CD14-positive monocyte (primary cell): ENCODE results near the gene AEBP2. TPM values are rescaled to one million over a fixed set of nuclear protein-coding genes. Genes with fewer than 3 reads are reported as not detected.

Source experiments
- DNase-seq, 3 donors: peaks; one replicate each; pipeline ENCODE4 v3.0.0-alpha.2; 2011 to 2022
- H2AFZ ChIP-seq: 2 replicates; pipeline ENCODE4 v1.6.0; 2012; ENCODE audit warnings: mild to moderate bottlenecking, low read depth, low read length, inconsistent platforms; ENCODE audit not compliant: insufficient read depth, poor library complexity, severe bottlenecking
- H3K27ac ChIP-seq, 2 donors: 1 replicate in 1 of 2; 2 replicates in 1 of 2; pipeline ENCODE4 v1.5.1; 2012 to 2013; ENCODE audit warnings: low read length in 2 of 2, control low read depth in 1 of 2, inconsistent platforms in 1 of 2, low read depth in 1 of 2, mild to moderate bottlenecking in 1 of 2
- H3K27me3 ChIP-seq, 2 donors: one replicate each; pipeline versions ENCODE4 v1.6.0 to v1.6.1; 2011 to 2013; ENCODE audit warnings: low read length in 2 of 2; ENCODE audit not compliant: control insufficient read depth in 2 of 2, insufficient read depth in 2 of 2
- H3K36me3 ChIP-seq, 2 donors: replicated peaks in 1 of 2; 1 replicate in 1 of 2; 2 replicates in 1 of 2; pipeline versions ENCODE4 v1.5.1 to v1.6.1; 2012 to 2013; ENCODE audit warnings: low read length in 2 of 2, control low read depth in 1 of 2, inconsistent platforms in 1 of 2, mild to moderate bottlenecking in 1 of 2; ENCODE audit not compliant: insufficient read depth in 2 of 2, control insufficient read depth in 1 of 2
- H3K4me1 ChIP-seq, 2 donors: 1 replicate in 1 of 2; 2 replicates in 1 of 2; pipeline versions ENCODE4 v1.5.1 to v1.6.1; 2012 to 2013; ENCODE audit warnings: low read length in 2 of 2, control low read depth in 1 of 2, inconsistent platforms in 1 of 2, mild to moderate bottlenecking in 1 of 2, moderate library complexity in 1 of 2; ENCODE audit not compliant: insufficient read depth in 2 of 2, control insufficient read depth in 1 of 2
- H3K4me2 ChIP-seq: replicated peaks from 2 replicates; pipeline ENCODE3; 2012; ENCODE audit warnings: low read length, moderate library complexity, mild to moderate bottlenecking; ENCODE audit not compliant: poor library complexity, severe bottlenecking; ENCODE audit errors: extremely low read depth
- H3K4me3 ChIP-seq, 3 experiments: fragments of 200-600 bp in 1 of 3; sonication (generic) in 1 of 3; replicated peaks in 1 of 3; 1 replicate in 2 of 3; 2 replicates in 1 of 3; pipeline ENCODE4 v1.5.1; 2011 to 2013; ENCODE audit warnings: low read length in 3 of 3, mild to moderate bottlenecking in 3 of 3, control low read depth in 2 of 3, low read depth in 2 of 3, inconsistent platforms in 1 of 3, moderate library complexity in 1 of 3
- H3K79me2 ChIP-seq: 2 replicates; pipeline ENCODE4 v1.6.0; 2012; ENCODE audit warnings: mild to moderate bottlenecking, control low read depth, inconsistent platforms, low read length, moderate library complexity; ENCODE audit not compliant: insufficient read depth
- H3K9ac ChIP-seq: 2 replicates; pipeline ENCODE4 v1.6.0; 2017; ENCODE audit warnings: low read length, mild to moderate bottlenecking; ENCODE audit not compliant: insufficient read depth, poor library complexity, severe bottlenecking
- H3K9me3 ChIP-seq, 2 donors: replicated peaks in 1 of 2; 1 replicate in 1 of 2; 2 replicates in 1 of 2; pipeline versions ENCODE4 v1.5.1 to v1.6.1; 2012 to 2013; ENCODE audit warnings: low read length in 2 of 2, control low read depth in 1 of 2; ENCODE audit not compliant: control insufficient read depth in 1 of 2, insufficient read depth in 1 of 2
- H4K20me1 ChIP-seq: 2 replicates; pipeline ENCODE4 v1.6.0; 2012; ENCODE audit warnings: mild to moderate bottlenecking, low read length, control low read depth, moderate library complexity; ENCODE audit not compliant: insufficient read depth
- H3K27ac Mint-ChIP-seq, 7 donors: one replicate each; pipeline ENCODE4 v1.8.0; 2020; ENCODE audit warnings: mild to moderate bottlenecking in 7 of 7, mixed read lengths in 7 of 7, moderate library complexity in 6 of 7, inconsistent platforms in 2 of 7
- H3K27me3 Mint-ChIP-seq, 3 donors: one replicate each; pipeline ENCODE4 v1.8.0; 2021 to 2022; ENCODE audit warnings: low read depth in 3 of 3, mild to moderate bottlenecking in 3 of 3, mixed read lengths in 3 of 3, moderate library complexity in 3 of 3, inconsistent platforms in 1 of 3
- H3K36me3 Mint-ChIP-seq, 2 donors: one replicate each; pipeline ENCODE4 v1.8.0; 2020; ENCODE audit warnings: mixed read lengths in 2 of 2, inconsistent platforms in 1 of 2, mild to moderate bottlenecking in 1 of 2
- H3K4me1 Mint-ChIP-seq: one replicate; pipeline ENCODE4 v1.8.0; 2020; ENCODE audit warnings: mild to moderate bottlenecking, mixed read lengths
- H3K4me3 Mint-ChIP-seq, 2 donors: one replicate each; pipeline ENCODE4 v1.8.0; 2020; ENCODE audit warnings: mild to moderate bottlenecking in 2 of 2, mixed read lengths in 2 of 2, moderate library complexity in 1 of 2
- H3K9me3 Mint-ChIP-seq, 7 donors: one replicate each; pipeline ENCODE4 v1.8.0; 2020 to 2022; ENCODE audit warnings: mixed read lengths in 7 of 7, mild to moderate bottlenecking in 6 of 7, moderate library complexity in 6 of 7, inconsistent platforms in 2 of 7
- WGBS: methylation state at CpG from one replicate; pipeline ENCODE4 v1.1.5; 2013; ENCODE audit warnings: missing lambda C conversion rate; ENCODE audit not compliant: insufficient coverage; 5-methylcytosine and 5-hydroxymethylcytosine counted together
- intact Hi-C, 2 donors: fragments of 100-400 bp; cut with micrococcal nuclease; formaldehyde crosslinking; loops; one replicate each; pipeline versions ENCODE4 v1.15.0 to v1.15.1; 2023
- polyA plus RNA-seq, 3 donors: library from polyadenylated mRNA; depleted of rRNA in 1 of 3; unstranded in 2 of 3; stranded (reverse) in 1 of 3; fragments of 300-500 nt in 2 of 3; fragments of >200 nt in 1 of 3; fragmentation: Illumina TruSeq in 2 of 3; gene quantifications; 1 replicate in 2 of 3; 2 replicates in 1 of 3; pipeline ENCODE4 v1.2.3, GENCODE V29; 2012 to 2021
- TF ChIP-seq, protein P1 (sequence below): fragments of 200-600 bp; IDR thresholded peaks from one replicate; pipeline ENCODE4 v1.8.0; 2022; ENCODE audit warnings: antibody characterized with exemption, mild to moderate bottlenecking

AEBP2 gene
- polyA plus RNA-seq, 3 donors = 3.0 to 8.0 (median 4.4) TPM

DNA sequence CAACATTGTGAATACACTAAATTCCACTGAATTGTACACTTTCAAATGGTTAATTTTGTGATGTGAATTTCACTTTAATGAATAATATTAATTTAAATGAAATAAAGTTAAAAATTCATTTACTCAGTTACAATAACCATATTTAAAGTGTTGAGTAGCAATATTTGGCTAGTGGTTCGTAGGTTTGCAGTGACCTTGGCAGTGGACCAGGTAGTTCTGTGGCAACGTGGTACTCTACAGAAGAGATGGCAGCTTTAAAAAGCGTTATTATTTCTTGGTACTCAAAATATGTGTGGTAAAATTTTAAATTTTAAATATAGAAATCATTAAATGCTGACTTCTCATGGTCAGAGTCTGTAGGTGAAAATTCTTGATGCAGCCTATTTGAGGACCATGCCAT, 51.6 kb downstream of the AEBP2 start:
- Histone ChIP-seq H2AFZ (no peak overlapping the region), H3K27me3 (no peaks in the 10 kb centered on the region), H3K9ac (no peak overlapping the region), H3K9me3 (no peaks in the 10 kb centered on the region), H3K27ac (no peak overlapping the region), H3K4me3 (no peak overlapping the region), H3K4me1 (no peaks in the 10 kb centered on the region), H4K20me1 (peaks cover 44% of the 10 kb centered on the region), H3K4me2 (no peak overlapping the region), H3K36me3 (peaks cover 15 to 29% of the 10 kb centered on the region in 2 donors), H3K79me2 (peaks cover 42% of the 10 kb centered on the region)
- no peaks in the 10 kb centered on the region for H3K27me3 Mint-ChIP-seq
- peaks cover 0 to 2% (median 0%) of the 10 kb centered on the region in 7 donors for H3K9me3 Mint-ChIP-seq
- WGBS = no CpG with 5 or more reads among the region's 3 CpGs
- intact Hi-C loops = no loop called here
- no peaks in the 10 kb centered on the region for H3K4me1 Mint-ChIP-seq
- H3K4me3 Mint-ChIP-seq = no peak overlapping the region
- peaks cover 26 to 58% of the 10 kb centered on the region in 2 donors for H3K36me3 Mint-ChIP-seq
- no peak for DNase-seq
- H3K27ac Mint-ChIP-seq = no peak overlapping the region
- TF ChIP-seq, protein P1, sequence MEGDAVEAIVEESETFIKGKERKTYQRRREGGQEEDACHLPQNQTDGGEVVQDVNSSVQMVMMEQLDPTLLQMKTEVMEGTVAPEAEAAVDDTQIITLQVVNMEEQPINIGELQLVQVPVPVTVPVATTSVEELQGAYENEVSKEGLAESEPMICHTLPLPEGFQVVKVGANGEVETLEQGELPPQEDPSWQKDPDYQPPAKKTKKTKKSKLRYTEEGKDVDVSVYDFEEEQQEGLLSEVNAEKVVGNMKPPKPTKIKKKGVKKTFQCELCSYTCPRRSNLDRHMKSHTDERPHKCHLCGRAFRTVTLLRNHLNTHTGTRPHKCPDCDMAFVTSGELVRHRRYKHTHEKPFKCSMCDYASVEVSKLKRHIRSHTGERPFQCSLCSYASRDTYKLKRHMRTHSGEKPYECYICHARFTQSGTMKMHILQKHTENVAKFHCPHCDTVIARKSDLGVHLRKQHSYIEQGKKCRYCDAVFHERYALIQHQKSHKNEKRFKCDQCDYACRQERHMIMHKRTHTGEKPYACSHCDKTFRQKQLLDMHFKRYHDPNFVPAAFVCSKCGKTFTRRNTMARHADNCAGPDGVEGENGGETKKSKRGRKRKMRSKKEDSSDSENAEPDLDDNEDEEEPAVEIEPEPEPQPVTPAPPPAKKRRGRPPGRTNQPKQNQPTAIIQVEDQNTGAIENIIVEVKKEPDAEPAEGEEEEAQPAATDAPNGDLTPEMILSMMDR = no peak

DNA sequence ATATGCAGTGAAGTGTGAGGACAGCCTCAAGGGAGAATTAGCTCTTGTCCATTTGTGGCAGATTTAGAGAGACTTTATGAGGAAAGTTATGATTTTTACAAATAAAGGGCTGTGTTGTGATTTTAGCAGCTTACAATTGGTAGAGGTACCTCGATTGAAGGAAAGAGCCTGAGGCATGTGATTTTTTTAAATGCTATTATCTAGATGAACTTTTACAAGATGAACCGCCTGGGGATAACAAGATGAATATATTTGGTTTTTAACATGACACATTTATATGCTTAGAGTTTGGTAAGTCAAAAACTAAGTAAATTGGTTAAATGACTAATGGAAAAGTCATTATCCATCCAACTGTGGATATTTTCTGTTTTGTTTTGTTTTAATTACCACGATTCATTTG, 52.6 kb downstream of the AEBP2 start:
- no peak overlapping the region for H3K4me3 Mint-ChIP-seq
- H3K9ac ChIP-seq = no peak overlapping the region
- H3K27ac Mint-ChIP-seq = peak overlapping the region in 1 of 7 donors; percentile 7
- H3K27me3 Mint-ChIP-seq = no peaks in the 10 kb centered on the region
- peaks cover 0 to 2% (median 0%) of the 10 kb centered on the region in 7 donors for H3K9me3 Mint-ChIP-seq
- TF ChIP-seq, protein P1 = no peak
- H3K4me2 ChIP-seq = no peak overlapping the region
- H4K20me1 ChIP-seq = peaks cover 34% of the 10 kb centered on the region
- peaks cover 34% of the 10 kb centered on the region for H3K79me2 ChIP-seq
- peaks cover 18 to 37% of the 10 kb centered on the region in 2 donors for H3K36me3 ChIP-seq
- no peak overlapping the region for H3K4me3 ChIP-seq
- H3K36me3 Mint-ChIP-seq = peaks cover 29 to 55% of the 10 kb centered on the region in 2 donors
- no peaks in the 10 kb centered on the region for H3K27me3 ChIP-seq
- no peaks in the 10 kb centered on the region for H3K4me1 Mint-ChIP-seq
- intact Hi-C loops = no loop called here
- WGBS = no CpG with 5 or more reads among the region's 3 CpGs
- H3K4me1 ChIP-seq = no peaks in the 10 kb centered on the region
- H3K9me3 ChIP-seq = no peaks in the 10 kb centered on the region
- H2AFZ ChIP-seq = no peak overlapping the region
- DNase-seq = no peak
- H3K27ac ChIP-seq = no peak overlapping the region
